HTERT RPE-1 (cell line): ENCODE results near the gene ADAT3.
"Not testable (repeated sequence)": the region's sequence is repeated elsewhere in the genome, so short reads cannot be mapped to it uniquely, and the experiment has no call there.

ENCODE experiments used
- in situ Hi-C: fragments of 300-500 bp; cut with MboI; formaldehyde crosslinking; loops from 4 replicates; pipeline ENCODE4 v1.14.3; 2020; ENCODE audit warnings: low sequenced_read_pairs

Gene ADAT3

DNA sequence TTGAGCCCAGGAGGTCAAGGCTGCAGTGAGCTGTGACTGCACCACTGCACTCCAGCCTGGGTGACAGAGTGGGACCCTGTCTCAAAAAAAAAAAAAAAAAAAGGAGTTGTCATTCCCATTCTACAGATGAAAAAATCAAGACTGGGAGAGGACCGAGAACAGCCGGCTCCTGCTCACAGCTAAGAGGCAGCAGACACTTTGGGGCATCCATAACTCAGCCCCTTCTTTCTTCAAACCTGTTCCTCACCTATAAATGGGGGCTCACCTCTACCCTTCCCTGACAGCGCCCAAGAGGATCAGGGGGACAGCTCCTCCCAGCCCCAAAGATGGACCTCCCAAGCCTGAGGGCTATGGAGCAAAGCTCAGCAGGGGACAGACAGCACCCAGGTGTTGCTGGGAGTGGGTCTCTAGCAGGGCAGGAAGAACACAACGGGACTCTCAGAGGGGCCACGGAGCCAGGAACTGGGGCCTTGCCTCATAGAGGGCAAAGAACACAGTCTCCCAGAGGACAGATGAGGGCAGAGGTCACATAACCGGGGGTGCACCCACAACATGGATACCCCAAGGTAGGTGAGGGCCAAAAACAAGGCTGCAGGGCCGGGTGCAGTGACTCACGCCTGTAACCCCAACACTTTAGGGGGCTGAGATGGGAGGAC lies 38.4 kb upstream of the ADAT3 start:
- in situ Hi-C loops: no loop called here

DNA sequence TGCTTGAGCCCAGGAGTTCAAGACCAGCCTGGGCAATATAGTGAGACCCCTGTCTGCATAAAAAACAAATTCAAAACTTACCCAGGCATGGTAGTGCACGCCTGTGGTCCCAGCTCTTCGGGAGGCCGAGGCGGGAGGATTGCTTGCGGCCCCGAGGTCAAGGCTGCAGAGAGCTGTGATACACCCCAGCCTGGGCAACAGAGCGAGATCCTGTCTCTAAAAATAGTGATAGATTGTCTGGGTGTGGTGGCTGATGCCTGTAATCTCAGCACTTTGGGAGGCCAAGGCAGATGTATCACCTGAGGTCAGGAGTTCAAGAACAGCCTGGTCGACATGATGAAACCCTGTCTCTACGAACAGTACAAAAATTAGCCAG lies 37.9 kb upstream of the ADAT3 start:
- in situ Hi-C loops: no loop called here

DNA sequence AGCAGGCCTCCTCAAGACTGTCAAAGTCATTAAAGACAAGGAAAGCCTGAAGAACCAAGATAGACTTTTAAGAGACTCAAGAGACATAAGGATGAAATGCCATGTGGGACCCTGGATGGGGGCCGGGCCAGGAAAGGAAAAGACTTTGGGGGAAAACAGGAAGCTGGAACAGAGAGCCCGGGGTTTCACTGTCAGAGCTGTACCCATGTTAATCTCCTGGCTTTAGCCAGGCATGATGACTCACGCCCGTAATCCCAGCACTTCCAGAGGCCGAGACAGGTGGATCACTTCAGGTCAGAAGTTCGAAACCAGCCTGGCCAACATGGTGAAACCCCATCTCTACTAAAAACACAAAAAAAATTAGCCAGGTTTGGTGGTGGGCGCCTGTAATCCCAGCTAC lies 36.2 kb upstream of the ADAT3 start:
- in situ Hi-C loops: no loop called here

DNA sequence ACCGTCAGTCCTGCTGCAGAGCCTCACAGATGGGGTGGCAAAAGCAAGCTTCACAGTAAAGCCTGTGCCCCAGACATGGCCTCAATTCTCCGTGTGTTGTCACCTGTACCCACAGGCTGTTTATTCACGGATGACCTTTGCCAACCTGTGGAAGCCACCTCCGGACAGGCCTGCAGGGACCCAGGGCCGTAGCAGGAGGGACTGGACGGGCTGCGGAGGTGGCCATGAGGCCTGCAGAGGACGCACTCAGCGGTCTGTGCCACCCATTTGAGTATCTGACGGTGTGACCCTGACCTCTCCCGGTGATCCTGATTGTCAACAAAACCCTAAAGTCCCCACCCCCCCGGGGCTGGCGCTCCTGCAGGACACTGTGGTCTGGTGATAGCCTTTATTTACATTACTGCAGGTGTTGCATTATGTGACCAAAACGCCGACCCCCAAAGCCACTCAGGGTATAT lies 34.0 kb upstream of the ADAT3 start:
- in situ Hi-C loops: no loop called here

DNA sequence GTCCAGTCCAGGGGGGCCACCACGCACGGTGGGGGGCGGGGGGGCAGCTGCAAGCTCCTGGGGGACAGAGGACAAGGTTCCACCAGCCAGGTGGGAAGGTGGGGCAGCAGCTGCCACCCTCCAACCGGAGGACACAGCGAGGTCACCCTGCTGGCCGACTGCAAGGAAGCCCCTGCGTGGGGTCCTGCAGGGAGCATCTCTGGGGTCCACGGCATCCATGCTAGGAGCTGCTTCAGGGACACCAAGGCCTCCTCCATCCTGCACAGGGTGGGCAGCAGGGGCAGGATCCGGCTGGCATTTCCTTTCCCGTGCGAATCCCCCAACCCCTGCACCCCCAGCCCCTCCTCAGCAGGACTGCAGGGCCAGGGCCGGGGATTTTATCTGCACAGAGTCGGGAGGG lies 33.6 kb upstream of the ADAT3 start:
- in situ Hi-C loops: no loop called here

GRCh38 chr19:1872807-1873523 lies 32.2 kb upstream of the ADAT3 start:
- in situ Hi-C loops: no loop called here

- in situ Hi-C loops: no loop called here
Measured at GRCh38 chr19:1873524-1874473, 31.4 kb upstream of the ADAT3 start.

DNA sequence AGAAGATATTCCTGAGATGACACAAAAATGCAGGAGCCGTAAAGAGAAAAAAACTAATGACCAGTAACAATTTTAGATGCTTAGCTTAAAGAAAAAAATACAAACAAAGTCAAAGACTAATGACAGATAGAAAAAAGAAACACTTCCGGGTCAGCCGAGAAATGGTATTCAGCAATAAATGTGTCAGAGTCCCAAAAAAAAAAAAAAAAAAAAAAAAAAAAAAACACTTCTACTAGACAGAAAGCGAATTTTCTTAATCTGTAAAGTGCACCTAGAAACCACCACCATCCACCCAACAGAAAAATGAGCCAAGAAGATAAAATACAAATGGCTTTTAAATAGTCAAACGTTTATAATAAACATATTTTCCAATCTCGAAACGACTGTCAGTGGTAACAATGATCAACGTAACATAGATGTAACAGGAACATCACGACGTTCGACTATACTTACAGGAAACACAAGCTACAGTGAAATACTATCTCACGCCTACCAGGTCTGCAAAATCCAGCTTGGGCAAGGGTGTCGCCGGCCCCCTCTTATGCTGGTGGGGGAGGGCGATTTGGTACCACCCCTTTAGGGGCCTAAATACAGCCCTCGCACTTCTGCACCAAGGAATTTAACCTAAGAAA lies 30.5 kb upstream of the ADAT3 start:
- in situ Hi-C loops: no loop called here

DNA sequence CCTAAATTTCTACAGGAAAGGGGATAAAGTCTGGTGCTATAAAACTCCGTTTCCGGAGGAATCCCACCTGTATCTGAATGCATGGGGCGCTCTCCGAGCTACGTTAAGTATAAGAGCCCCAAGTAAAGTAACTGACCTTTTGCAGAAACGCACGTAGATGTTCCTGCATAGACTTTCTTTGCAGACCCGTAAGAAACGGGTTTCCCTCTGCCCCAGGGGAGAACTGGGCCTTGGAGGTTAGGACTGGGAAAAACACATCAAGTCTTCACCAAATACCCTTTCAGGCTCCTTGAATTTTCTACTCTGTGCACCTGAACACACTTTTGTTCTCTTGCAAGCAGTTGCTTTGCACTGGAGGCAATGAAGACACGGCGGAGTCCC lies 29.9 kb upstream of the ADAT3 start:
- in situ Hi-C loops: not testable (repeated sequence)

- in situ Hi-C loops: no loop called here
Measured at GRCh38 chr19:1875646-1876495, 29.3 kb upstream of the ADAT3 start.

DNA sequence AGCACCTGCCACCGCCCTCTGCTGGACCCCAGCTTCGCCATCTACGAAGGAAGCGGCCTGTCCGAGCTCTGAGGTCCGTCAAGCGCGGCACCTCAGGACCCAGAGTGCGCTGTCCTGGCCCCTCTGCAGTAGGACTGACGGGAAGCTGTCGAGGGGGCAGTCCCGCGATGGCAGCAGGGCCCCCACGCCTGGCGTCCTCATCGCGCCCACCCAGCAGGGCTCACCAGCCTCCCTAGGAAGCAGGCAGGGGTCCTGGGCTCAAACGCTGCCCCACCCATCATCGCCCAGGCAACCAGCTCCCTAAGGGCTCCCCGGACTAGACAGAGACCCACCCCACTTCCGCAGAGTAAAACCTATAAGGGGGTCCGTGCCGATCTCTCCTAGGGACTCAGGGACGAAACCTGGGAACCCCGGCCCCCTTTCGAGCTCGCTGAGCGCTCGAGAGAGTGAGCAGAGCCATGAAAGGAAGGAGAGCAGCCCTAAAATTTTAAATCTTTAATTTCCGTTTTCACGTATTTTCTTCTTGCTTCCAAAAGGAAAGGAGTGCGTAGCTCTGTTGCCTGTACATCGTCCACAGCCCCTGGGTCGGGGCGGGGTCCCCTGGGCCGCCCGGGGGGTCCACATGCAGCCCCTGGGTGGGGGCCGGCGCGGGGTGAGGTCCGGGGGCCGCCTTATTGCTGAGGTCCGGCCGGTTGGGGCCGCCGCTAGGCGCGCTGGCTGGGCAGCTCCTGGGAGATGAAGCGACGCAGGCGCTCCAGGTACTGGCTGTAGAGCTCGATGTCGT lies 28.5 kb upstream of the ADAT3 start:
- in situ Hi-C loops: not testable (repeated sequence)

DNA sequence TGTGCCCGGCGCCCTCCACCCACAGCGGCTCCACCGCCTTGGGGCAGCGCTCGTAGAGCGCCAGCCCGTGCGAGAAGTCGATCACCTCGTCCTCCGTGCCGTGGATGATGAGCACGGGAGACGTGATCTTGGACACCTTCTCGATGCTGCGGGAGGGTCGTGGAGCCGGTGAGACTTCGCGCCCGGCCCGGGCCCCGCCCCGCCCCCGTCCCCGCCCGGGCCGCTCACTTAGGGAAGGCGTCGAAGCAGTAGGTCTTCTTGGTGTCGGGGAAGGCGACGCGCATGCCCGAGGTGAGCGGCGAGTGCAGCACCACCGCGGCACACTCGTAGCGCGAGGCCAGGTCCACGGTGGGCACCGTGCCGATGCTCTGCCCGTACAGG lies 27.9 kb upstream of the ADAT3 start:
- in situ Hi-C loops: not testable (repeated sequence)

- in situ Hi-C loops: not testable (repeated sequence)
Measured at GRCh38 chr19:1878583-1878982, 26.6 kb upstream of the ADAT3 start.

- in situ Hi-C loops: not testable (repeated sequence)
Measured at GRCh38 chr19:1879982-1880381, 25.2 kb upstream of the ADAT3 start.

GRCh38 chr19:1880611-1881392 lies 24.4 kb upstream of the ADAT3 start:
- in situ Hi-C loops: no loop called here

DNA sequence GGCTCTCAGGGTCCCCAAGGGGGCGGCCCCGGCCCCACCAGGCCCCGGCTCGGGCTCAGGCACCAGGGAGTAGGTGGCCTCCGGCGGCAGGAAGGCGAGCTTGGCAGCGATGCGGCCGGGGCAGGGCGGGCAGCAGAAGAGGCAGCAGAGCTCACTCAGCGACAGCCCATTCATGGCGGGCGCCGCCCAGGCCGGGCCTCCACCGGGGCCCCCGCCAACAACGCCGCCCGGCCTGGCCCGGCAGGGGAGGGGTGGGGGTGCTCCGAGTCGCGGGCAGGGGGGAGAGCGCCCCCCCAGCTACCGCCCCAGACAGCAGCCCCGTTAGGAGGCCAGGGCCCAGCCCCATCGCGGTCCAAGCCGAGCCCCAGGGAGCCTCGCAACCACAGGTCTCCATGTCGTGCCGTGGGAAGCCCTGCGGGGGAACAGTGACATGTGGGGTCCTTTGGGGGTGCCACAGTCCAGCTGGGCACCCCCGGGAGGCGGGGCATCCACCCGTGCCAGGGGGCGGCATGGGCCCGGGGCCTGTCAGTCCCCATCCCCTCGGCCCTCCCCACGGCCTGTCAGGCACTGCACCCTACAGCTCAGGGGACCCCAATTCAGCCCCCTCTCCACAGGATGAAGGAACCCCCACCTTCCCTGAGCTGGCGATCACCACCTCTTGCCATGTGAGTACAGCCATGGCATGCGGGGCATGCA lies 23.7 kb upstream of the ADAT3 start:
- in situ Hi-C loops: not testable (repeated sequence)

DNA sequence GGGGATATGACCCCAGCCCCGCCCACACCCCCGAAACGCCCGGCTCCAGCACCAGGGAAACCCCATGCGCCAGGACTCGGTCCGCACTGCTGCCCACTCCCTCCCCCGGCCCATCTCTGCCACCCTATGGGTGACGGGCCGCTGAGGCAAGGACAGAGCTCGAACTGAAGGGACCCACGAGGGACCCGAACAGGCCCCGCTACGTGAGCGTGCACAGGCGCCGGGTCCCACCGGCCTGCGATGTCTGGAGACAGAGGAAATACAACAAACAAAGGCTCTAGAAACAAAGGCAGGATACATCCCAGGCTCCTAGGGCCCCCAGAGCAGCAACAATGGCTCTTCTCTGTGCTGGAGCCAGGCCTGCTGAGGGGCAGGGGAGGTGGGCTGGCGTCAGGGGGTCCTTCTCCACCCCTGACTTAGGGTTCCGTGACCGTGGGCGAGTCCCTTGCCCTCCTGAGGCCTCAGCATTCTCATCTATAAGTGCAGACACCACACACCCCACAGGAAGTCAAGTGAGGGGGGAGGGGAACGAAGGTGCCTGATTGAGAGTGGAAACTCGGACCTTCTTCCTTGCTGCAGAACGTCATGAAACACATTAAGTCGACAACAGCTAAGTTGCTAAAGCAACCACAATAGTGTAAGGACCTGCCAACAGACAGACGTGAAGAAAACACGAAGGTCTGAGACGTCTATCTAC lies 23.0 kb upstream of the ADAT3 start:
- in situ Hi-C loops: no loop called here
